ENCODE results near the gene RBM11. TPM values are rescaled to one million over a fixed set of nuclear protein-coding genes. Genes with fewer than 3 reads are reported as not detected.
A peak's percentile ranks its signal among the peaks of the same experiment; 100 is the strongest.
"Not testable (repeated sequence)": the region's sequence is repeated elsewhere in the genome, so short reads cannot be mapped to it uniquely, and the experiment has no call there.

The RBM11 gene, protein sequence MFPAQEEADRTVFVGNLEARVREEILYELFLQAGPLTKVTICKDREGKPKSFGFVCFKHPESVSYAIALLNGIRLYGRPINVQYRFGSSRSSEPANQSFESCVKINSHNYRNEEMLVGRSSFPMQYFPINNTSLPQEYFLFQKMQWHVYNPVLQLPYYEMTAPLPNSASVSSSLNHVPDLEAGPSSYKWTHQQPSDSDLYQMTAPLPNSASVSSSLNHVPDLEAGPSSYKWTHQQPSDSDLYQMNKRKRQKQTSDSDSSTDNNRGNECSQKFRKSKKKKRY
- total RNA-seq = 1 to 10 TPM in 3 of 4 donors, under 1 TPM in 1; 0.38 to 2.9 (median 1.5) TPM

DNA sequence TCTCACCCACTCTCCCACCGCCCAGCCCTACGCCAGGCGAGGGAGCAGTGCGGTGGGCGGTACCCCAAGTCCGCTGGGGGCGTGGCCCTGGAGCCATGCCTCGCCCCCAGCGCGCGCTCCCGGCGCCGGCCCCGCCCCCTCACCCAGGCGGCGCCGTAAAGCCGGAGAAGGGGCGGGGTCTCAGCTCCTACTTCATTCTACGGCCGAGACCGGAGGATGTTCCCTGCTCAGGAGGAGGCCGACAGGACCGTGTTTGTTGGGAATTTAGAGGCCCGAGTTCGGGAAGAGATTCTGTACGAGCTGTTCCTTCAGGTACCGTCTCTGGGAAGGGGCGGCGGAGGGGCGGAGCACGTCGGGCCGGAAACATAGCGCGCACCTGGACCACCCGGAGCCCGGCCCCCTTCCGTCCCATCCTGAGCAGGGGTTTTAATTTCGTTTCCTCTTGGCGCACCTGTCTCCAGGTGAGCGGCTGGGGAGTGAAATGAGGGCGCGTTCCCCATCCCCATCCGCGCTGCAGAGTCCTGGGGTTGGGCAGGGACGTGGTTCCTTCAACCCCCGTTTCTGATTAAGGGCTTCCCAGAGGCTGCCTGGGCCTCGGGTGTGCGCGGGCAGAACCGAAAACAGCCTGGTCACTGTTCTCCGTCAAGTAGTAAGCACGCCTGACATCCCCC, at the start of gene RBM11:
Gene RBM11 (plus strand): TSS at position 187 of the 671 bp plus-strand sequence. CDS start 30 bp downstream, at position 217.
- no peak for TF ChIP-seq EP300 (IDR thresholded peaks at IDR 0.05)
- no peak for TF ChIP-seq POLR2AphosphoS5 (IDR thresholded peaks at IDR 0.05)
- Histone ChIP-seq H3K27me3 (peaks cover 8% of the 10 kb centered on the region), H3K4me3 (peak within 1 kb of the TSS; percentile 58), H3K36me3 (no peaks in the 10 kb centered on the region), H3K9me3 (no peaks in the 10 kb centered on the region), H3K4me1 (peaks cover 12% of the 10 kb centered on the region), H3K27ac (no peak within 1 kb of the TSS)
- DNase-seq (ENCODE audit: low spot score in 2 of 2) = peak; percentile 65 to 80
- WGBS = under 1% methylated on average over 28 of the region's 55 CpGs

DNA sequence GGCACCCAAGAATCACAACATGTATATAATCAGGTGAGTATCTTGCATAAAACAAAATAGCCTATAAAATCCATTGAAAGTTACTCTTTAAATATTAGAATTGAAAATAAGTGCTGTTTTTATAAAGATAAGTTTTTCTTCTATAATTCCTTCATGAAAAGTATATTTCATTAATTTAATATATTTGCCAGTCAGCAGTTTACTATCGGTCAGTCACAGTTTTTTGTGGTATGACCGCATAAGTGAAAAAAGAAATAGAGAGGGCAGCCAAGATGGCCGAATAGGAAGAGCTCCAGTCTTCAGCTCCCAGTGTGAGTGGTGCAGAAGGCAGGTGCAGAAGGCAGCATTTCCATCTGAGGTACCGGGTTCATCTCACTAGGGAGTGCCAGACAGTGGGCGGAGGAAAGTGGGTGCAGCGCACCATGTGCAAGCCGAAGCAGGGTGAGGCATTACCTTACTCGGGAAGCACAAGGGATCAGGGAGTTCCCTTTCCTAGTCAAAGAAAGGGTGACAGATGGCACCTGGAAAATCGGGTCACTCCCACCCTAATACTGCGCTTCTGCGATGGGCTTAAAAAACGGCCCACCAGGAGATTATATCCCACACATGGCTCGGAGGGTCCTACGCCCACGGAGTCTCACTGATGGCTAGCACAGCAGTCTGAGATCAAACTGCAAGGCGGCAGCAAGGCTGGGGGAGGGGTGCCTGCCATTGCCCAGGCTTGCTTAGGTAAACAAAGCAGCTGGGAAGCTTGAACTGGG, 49.3 kb upstream of the RBM11 start:
- H3K27me3 ChIP-seq; H3K4me1 ChIP-seq; H3K36me3 ChIP-seq; H3K4me3 ChIP-seq; H3K27ac ChIP-seq; DNase-seq (ENCODE audit: low spot score in 2 of 2); H3K9me3 ChIP-seq: not testable (repeated sequence)
- 88% methylated on average over 16 of the region's 16 CpGs for WGBS

DNA sequence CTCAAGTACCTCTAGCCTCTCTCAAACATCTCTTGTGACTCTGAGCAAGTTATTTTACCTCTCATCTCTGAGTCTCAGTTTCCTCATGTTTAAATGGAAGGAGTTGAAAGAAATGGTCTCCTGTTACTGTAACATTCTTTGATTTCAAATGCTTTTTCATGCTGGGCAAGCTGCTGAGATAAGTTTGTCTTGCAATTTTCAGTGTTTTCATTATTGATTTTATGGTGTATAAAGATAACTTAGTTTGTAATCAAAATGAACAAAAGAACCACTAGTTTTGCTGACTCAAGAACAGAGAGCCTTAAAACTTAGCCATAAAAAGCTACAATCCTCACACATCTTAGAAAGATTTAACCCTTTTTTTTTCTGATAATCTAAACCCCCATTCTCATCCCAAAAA, 9.7 kb upstream of the RBM11 start:
- no peaks in the 10 kb centered on the region for H3K4me1 ChIP-seq
- no peak overlapping the region for H3K27ac ChIP-seq
- no peaks in the 10 kb centered on the region for H3K36me3 ChIP-seq
- H3K27me3 ChIP-seq = no peaks in the 10 kb centered on the region
- H3K9me3 ChIP-seq = no peaks in the 10 kb centered on the region
- no peak for DNase-seq (ENCODE audit: low spot score in 2 of 2)
- TF ChIP-seq EP300 (IDR thresholded peaks at IDR 0.05) (no peak), POLR2AphosphoS5 (IDR thresholded peaks at IDR 0.05) (no peak), POLR2A (IDR thresholded peaks at IDR 0.05) (no peak)
- TF ChIP-seq, protein P1, sequence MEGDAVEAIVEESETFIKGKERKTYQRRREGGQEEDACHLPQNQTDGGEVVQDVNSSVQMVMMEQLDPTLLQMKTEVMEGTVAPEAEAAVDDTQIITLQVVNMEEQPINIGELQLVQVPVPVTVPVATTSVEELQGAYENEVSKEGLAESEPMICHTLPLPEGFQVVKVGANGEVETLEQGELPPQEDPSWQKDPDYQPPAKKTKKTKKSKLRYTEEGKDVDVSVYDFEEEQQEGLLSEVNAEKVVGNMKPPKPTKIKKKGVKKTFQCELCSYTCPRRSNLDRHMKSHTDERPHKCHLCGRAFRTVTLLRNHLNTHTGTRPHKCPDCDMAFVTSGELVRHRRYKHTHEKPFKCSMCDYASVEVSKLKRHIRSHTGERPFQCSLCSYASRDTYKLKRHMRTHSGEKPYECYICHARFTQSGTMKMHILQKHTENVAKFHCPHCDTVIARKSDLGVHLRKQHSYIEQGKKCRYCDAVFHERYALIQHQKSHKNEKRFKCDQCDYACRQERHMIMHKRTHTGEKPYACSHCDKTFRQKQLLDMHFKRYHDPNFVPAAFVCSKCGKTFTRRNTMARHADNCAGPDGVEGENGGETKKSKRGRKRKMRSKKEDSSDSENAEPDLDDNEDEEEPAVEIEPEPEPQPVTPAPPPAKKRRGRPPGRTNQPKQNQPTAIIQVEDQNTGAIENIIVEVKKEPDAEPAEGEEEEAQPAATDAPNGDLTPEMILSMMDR (IDR thresholded peaks at IDR 0.05) = no peak
- H3K4me3 ChIP-seq = no peak overlapping the region

DNA sequence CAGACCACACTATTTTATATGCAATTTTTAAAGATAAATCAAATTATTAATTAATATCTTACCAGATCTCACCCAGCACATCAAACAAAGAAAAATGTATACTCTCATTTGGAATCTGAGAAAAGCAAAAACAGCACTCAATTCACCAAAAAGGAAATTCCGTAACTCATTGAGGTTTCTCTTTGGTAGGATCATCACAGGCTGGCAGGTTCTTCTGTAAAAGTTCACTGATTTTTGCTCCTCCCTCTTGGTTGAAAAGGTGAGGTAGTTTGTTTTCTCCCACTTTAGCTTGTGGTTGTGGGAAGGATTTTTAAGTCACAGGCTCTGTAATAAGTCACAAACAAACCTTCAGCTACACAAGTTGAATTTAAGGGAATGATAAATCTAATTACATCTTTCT, 5.2 kb upstream of the RBM11 start, which contains the start of gene LIPI:
Gene LIPI (minus strand): TSS at position 218 of the 400 bp plus-strand sequence. CDS start 110 bp downstream, at position 108.
- Histone ChIP-seq H3K27ac (no peak within 1 kb of the TSS), H3K27me3 (peaks cover under 1% of the 10 kb centered on the region), H3K4me3 (no peak within 1 kb of the TSS), H3K9me3 (no peaks in the 10 kb centered on the region), H3K4me1 (peaks cover 2% of the 10 kb centered on the region), H3K36me3 (no peaks in the 10 kb centered on the region)
- TF ChIP-seq POLR2AphosphoS5 (IDR thresholded peaks at IDR 0.05) = no peak
- TF ChIP-seq, protein P1 (IDR thresholded peaks at IDR 0.05) = no peak
- DNase-seq (ENCODE audit: low spot score in 2 of 2) = no peak
- WGBS = 81% methylated on average over 1 of the region's 1 CpG

DNA sequence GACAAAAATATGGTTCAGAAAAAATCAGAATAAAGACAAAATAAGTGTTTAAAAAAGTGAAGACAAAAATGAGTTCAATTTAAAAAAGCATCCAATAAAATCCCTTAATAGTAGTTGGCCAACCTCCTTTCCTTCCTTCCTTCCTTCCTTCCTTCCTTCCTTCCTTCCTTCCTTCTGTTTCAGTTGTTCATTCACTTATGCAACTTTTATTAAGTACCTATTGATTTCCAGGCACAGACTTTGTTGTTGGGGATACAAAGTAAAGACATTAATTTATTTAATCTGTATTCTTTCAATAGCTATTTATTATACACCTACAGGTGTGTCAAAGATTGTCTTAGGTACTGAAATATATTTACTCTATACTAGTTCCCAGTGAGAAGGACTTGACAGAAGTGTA, 2.8 kb upstream of the RBM11 start:
- no peaks in the 10 kb centered on the region for H3K9me3 ChIP-seq
- H3K27ac ChIP-seq = no peak overlapping the region
- no peak overlapping the region for H3K4me3 ChIP-seq
- TF ChIP-seq, protein P1 (IDR thresholded peaks at IDR 0.05) = no peak
- no peak for TF ChIP-seq EP300 (IDR thresholded peaks at IDR 0.05)
- DNase-seq (ENCODE audit: low spot score in 2 of 2) = no peak
- H3K36me3 ChIP-seq = no peaks in the 10 kb centered on the region
- H3K27me3 ChIP-seq = peaks cover 8% of the 10 kb centered on the region
- peaks cover 12% of the 10 kb centered on the region for H3K4me1 ChIP-seq

DNA sequence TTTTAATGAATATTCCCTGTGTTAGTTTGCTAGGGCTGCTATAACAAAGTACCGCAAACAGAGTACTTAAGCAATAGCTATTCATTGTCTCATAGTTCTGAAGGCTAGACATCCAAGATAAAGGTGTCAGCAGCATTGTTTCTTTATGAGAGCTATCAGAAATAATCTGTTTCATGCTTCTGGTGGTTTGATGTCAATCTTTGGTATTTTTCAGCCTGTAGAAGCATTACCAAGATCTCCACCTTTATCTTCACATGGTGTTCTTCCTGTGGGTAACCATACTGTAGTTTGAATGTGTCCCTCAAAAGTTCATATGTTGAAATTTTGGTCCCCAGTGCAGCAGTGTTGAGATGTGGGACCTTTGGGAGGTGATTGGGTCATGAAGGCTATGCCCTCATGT, 7.4 kb downstream of the RBM11 start:
- H3K27me3 ChIP-seq = no peaks in the 10 kb centered on the region
- no peak overlapping the region for H3K4me3 ChIP-seq
- WGBS = 94% methylated on average over 1 of the region's 1 CpG
- no peak overlapping the region for H3K27ac ChIP-seq
- no peaks in the 10 kb centered on the region for H3K9me3 ChIP-seq
- no peak for DNase-seq (ENCODE audit: low spot score in 2 of 2)
- TF ChIP-seq, protein P1 (IDR thresholded peaks at IDR 0.05) = no peak
- TF ChIP-seq POLR2A (IDR thresholded peaks at IDR 0.05) (no peak), POLR2AphosphoS5 (IDR thresholded peaks at IDR 0.05) (no peak), EP300 (IDR thresholded peaks at IDR 0.05) (no peak)
- no peaks in the 10 kb centered on the region for H3K4me1 ChIP-seq
- H3K36me3 ChIP-seq = no peaks in the 10 kb centered on the region

All from suprapubic skin (tissue), 4 donors.